ENCODE data around the gene PIK3AP1. TPM values are rescaled to one million over a fixed set of nuclear protein-coding genes. Genes with fewer than 3 reads are reported as not detected.

The PIK3AP1 gene
- total RNA-seq, 1 experiment from 2014 or later: 3.7 TPM

DNA sequence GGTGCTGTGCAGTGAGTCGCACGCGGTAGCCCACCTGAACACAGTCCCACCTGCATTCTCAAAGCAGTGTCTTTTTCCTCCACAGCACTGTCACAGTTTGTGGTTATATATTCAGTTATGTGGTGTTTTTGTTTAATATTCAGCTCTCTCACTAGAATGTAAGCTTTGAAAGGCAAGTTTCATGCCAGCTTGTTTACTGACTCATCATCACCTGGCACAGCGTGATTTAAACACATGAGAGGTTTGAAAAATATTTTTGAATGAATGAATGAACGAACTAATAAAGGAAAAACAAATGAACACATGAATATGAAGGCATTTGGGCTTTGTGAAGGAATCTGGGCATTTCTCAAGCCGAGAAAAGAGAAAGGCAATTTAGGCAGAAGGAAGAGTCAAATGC lies 81.6 kb downstream of the PIK3AP1 start:
- no peak overlapping the region for H3K4me3 ChIP-seq (ENCODE audit: low read length)
- H4K20me1 ChIP-seq (ENCODE audit: low read length): no peaks in the 10 kb centered on the region
- no peaks in the 10 kb centered on the region for H3K36me3 ChIP-seq (ENCODE audit: low read depth, low read length)
- intact Hi-C loops (cut with micrococcal nuclease): no loop called here
- no TSS peak for BruUV-seq (replicated peaks)
- no peak overlapping the region for H2AFZ ChIP-seq (ENCODE audit: low read length)
- CTCF ChIA-PET: no interaction called here
- H3K27ac ChIP-seq (ENCODE audit: low read length): no peak overlapping the region
- POLR2A ChIA-PET (ENCODE audit: unreplicated experiment): interaction anchor here (0.6 kb wide), 1 partner anchor 147 kb away, joined by 3 read pairs; no protein-coding TSS in a partner anchor
- no peaks in the 10 kb centered on the region for H3K9me2 ChIP-seq (replicated peaks; ENCODE audit: low read length)
- no peaks in the 10 kb centered on the region; the same call in 1 of the 2 replicates for H3K4me1 ChIP-seq (ENCODE audit: insufficient read depth, low read length)
- DNase-seq (peak; percentile 47), ATAC-seq (peak; percentile 42; the same call in 1 of the 2 replicates)
- no peaks in the 10 kb centered on the region for H3K27me3 ChIP-seq (ENCODE audit: low read length)
- no peaks in the 10 kb centered on the region for H3F3A ChIP-seq (ENCODE audit: low read length, unreplicated experiment)
- no peak overlapping the region for H3K4me2 ChIP-seq (ENCODE audit: low read length)
- H3K9ac ChIP-seq (ENCODE audit: low read length): no peak overlapping the region
- no peaks in the 10 kb centered on the region for H3K79me2 ChIP-seq (ENCODE audit: low read length)
- no peak for TF ChIP-seq EZH2phosphoT487 (IDR thresholded peaks at IDR 0.05; ENCODE audit: borderline replicate concordance, low read length)
- TF ChIP-seq, protein P1, sequence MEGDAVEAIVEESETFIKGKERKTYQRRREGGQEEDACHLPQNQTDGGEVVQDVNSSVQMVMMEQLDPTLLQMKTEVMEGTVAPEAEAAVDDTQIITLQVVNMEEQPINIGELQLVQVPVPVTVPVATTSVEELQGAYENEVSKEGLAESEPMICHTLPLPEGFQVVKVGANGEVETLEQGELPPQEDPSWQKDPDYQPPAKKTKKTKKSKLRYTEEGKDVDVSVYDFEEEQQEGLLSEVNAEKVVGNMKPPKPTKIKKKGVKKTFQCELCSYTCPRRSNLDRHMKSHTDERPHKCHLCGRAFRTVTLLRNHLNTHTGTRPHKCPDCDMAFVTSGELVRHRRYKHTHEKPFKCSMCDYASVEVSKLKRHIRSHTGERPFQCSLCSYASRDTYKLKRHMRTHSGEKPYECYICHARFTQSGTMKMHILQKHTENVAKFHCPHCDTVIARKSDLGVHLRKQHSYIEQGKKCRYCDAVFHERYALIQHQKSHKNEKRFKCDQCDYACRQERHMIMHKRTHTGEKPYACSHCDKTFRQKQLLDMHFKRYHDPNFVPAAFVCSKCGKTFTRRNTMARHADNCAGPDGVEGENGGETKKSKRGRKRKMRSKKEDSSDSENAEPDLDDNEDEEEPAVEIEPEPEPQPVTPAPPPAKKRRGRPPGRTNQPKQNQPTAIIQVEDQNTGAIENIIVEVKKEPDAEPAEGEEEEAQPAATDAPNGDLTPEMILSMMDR (conservative IDR thresholded peaks at IDR 0.05; ENCODE audit: low read depth, low read length): no peak
- no peaks in the 10 kb centered on the region for H3K9me3 ChIP-seq (ENCODE audit: low read length)

- Histone ChIP-seq H3K4me2 (ENCODE audit: low read length) (no peak overlapping the region), H3K4me3 (ENCODE audit: low read length) (no peak overlapping the region), H3K9me2 (replicated peaks; ENCODE audit: low read length) (no peaks in the 10 kb centered on the region), H3K27me3 (ENCODE audit: low read length) (no peaks in the 10 kb centered on the region), H2AFZ (ENCODE audit: low read length) (no peak overlapping the region), H3K9ac (ENCODE audit: low read length) (no peak overlapping the region), H3K4me1 (ENCODE audit: insufficient read depth, low read length) (no peaks in the 10 kb centered on the region; the same call in 1 of the 2 replicates), H3K79me2 (ENCODE audit: low read length) (no peaks in the 10 kb centered on the region), H3K27ac (ENCODE audit: low read length) (no peak overlapping the region), H3K9me3 (ENCODE audit: low read length) (no peaks in the 10 kb centered on the region), H3K36me3 (ENCODE audit: low read depth, low read length) (no peaks in the 10 kb centered on the region), H4K20me1 (ENCODE audit: low read length) (no peaks in the 10 kb centered on the region), H3F3A (ENCODE audit: low read length, unreplicated experiment) (no peaks in the 10 kb centered on the region)
- CTCF ChIA-PET: no interaction called here
- ATAC-seq (no peak), DNase-seq (no peak)
- BruUV-seq (replicated peaks): no TSS peak
- TF ChIP-seq, protein P1 (conservative IDR thresholded peaks at IDR 0.05; ENCODE audit: low read depth, low read length): no peak
- TF ChIP-seq EZH2 (IDR thresholded peaks at IDR 0.05; ENCODE audit: low read length, unreplicated experiment) (no peak), EZH2phosphoT487 (IDR thresholded peaks at IDR 0.05; ENCODE audit: borderline replicate concordance, low read length) (no peak)
- intact Hi-C loops (cut with micrococcal nuclease): no loop called here
- POLR2A ChIA-PET (ENCODE audit: unreplicated experiment): interaction anchor here (0.6 kb wide), 1 partner anchor 147 kb away, joined by 3 read pairs; no protein-coding TSS in a partner anchor
Observed at GRCh38 chr10:96638120-96638519, 82.2 kb downstream of the PIK3AP1 start.

- H3K9me3 ChIP-seq (ENCODE audit: low read length): no peaks in the 10 kb centered on the region
- no peak overlapping the region for H2AFZ ChIP-seq (ENCODE audit: low read length)
- no peaks in the 10 kb centered on the region for H3K27me3 ChIP-seq (ENCODE audit: low read length)
- H3F3A ChIP-seq (ENCODE audit: low read length, unreplicated experiment): no peaks in the 10 kb centered on the region
- H3K9me2 ChIP-seq (replicated peaks; ENCODE audit: low read length): no peaks in the 10 kb centered on the region
- no peaks in the 10 kb centered on the region for H3K79me2 ChIP-seq (ENCODE audit: low read length)
- ChIA-PET CTCF (no interaction called here), POLR2A (ENCODE audit: unreplicated experiment) (no interaction called here)
- no peaks in the 10 kb centered on the region for H4K20me1 ChIP-seq (ENCODE audit: low read length)
- H3K4me3 ChIP-seq (ENCODE audit: low read length): no peak overlapping the region
- DNase-seq: no peak
- no TSS peak for BruUV-seq (replicated peaks)
- H3K27ac ChIP-seq (ENCODE audit: low read length): no peak overlapping the region
- intact Hi-C loops (cut with micrococcal nuclease): no loop called here
- H3K9ac ChIP-seq (ENCODE audit: low read length): no peak overlapping the region
- no peaks in the 10 kb centered on the region for H3K36me3 ChIP-seq (ENCODE audit: low read depth, low read length)
- TF ChIP-seq EZH2 (IDR thresholded peaks at IDR 0.05; ENCODE audit: low read length, unreplicated experiment) (no peak), EZH2phosphoT487 (IDR thresholded peaks at IDR 0.05; ENCODE audit: borderline replicate concordance, low read length) (no peak)
- TF ChIP-seq, protein P1 (conservative IDR thresholded peaks at IDR 0.05; ENCODE audit: low read depth, low read length): no peak
- no peak overlapping the region for H3K4me2 ChIP-seq (ENCODE audit: low read length)
- no peak for ATAC-seq
- no peaks in the 10 kb centered on the region; the same call in 1 of the 2 replicates for H3K4me1 ChIP-seq (ENCODE audit: insufficient read depth, low read length)
Observed at GRCh38 chr10:96637709-96638108, 82.6 kb downstream of the PIK3AP1 start.

All from PC-3 (cell line).